CD14-positive monocyte (primary cell): Measurements from ENCODE around the gene CACTIN. TPM values are rescaled to one million over a fixed set of nuclear protein-coding genes. Genes with fewer than 3 reads are reported as not detected.

Source experiments
- DNase-seq, 3 donors: peaks; one replicate each; pipeline ENCODE4 v3.0.0-alpha.2; 2011 to 2022
- H2AFZ ChIP-seq: 2 replicates; pipeline ENCODE4 v1.6.0; 2012; ENCODE audit warnings: mild to moderate bottlenecking, low read depth, low read length, inconsistent platforms; ENCODE audit not compliant: insufficient read depth, poor library complexity, severe bottlenecking
- H3K27ac ChIP-seq, 2 donors: 1 replicate in 1 of 2; 2 replicates in 1 of 2; pipeline ENCODE4 v1.5.1; 2012 to 2013; ENCODE audit warnings: low read length in 2 of 2, control low read depth in 1 of 2, inconsistent platforms in 1 of 2, low read depth in 1 of 2, mild to moderate bottlenecking in 1 of 2
- H3K27me3 ChIP-seq, 2 donors: one replicate each; pipeline versions ENCODE4 v1.6.0 to v1.6.1; 2011 to 2013; ENCODE audit warnings: low read length in 2 of 2; ENCODE audit not compliant: control insufficient read depth in 2 of 2, insufficient read depth in 2 of 2
- H3K36me3 ChIP-seq, 2 donors: replicated peaks in 1 of 2; 1 replicate in 1 of 2; 2 replicates in 1 of 2; pipeline versions ENCODE4 v1.5.1 to v1.6.1; 2012 to 2013; ENCODE audit warnings: low read length in 2 of 2, control low read depth in 1 of 2, inconsistent platforms in 1 of 2, mild to moderate bottlenecking in 1 of 2; ENCODE audit not compliant: insufficient read depth in 2 of 2, control insufficient read depth in 1 of 2
- H3K4me1 ChIP-seq, 2 donors: 1 replicate in 1 of 2; 2 replicates in 1 of 2; pipeline versions ENCODE4 v1.5.1 to v1.6.1; 2012 to 2013; ENCODE audit warnings: low read length in 2 of 2, control low read depth in 1 of 2, inconsistent platforms in 1 of 2, mild to moderate bottlenecking in 1 of 2, moderate library complexity in 1 of 2; ENCODE audit not compliant: insufficient read depth in 2 of 2, control insufficient read depth in 1 of 2
- H3K4me2 ChIP-seq: replicated peaks from 2 replicates; pipeline ENCODE3; 2012; ENCODE audit warnings: low read length, moderate library complexity, mild to moderate bottlenecking; ENCODE audit not compliant: poor library complexity, severe bottlenecking; ENCODE audit errors: extremely low read depth
- H3K4me3 ChIP-seq, 3 experiments: fragments of 200-600 bp in 1 of 3; sonication (generic) in 1 of 3; replicated peaks in 1 of 3; 1 replicate in 2 of 3; 2 replicates in 1 of 3; pipeline ENCODE4 v1.5.1; 2011 to 2013; ENCODE audit warnings: low read length in 3 of 3, mild to moderate bottlenecking in 3 of 3, control low read depth in 2 of 3, low read depth in 2 of 3, inconsistent platforms in 1 of 3, moderate library complexity in 1 of 3
- H3K79me2 ChIP-seq: 2 replicates; pipeline ENCODE4 v1.6.0; 2012; ENCODE audit warnings: mild to moderate bottlenecking, control low read depth, inconsistent platforms, low read length, moderate library complexity; ENCODE audit not compliant: insufficient read depth
- H3K9ac ChIP-seq: 2 replicates; pipeline ENCODE4 v1.6.0; 2017; ENCODE audit warnings: low read length, mild to moderate bottlenecking; ENCODE audit not compliant: insufficient read depth, poor library complexity, severe bottlenecking
- H3K9me3 ChIP-seq, 2 donors: replicated peaks in 1 of 2; 1 replicate in 1 of 2; 2 replicates in 1 of 2; pipeline versions ENCODE4 v1.5.1 to v1.6.1; 2012 to 2013; ENCODE audit warnings: low read length in 2 of 2, control low read depth in 1 of 2; ENCODE audit not compliant: control insufficient read depth in 1 of 2, insufficient read depth in 1 of 2
- H4K20me1 ChIP-seq: 2 replicates; pipeline ENCODE4 v1.6.0; 2012; ENCODE audit warnings: mild to moderate bottlenecking, low read length, control low read depth, moderate library complexity; ENCODE audit not compliant: insufficient read depth
- H3K27ac Mint-ChIP-seq, 7 donors: one replicate each; pipeline ENCODE4 v1.8.0; 2020; ENCODE audit warnings: mild to moderate bottlenecking in 7 of 7, mixed read lengths in 7 of 7, moderate library complexity in 6 of 7, inconsistent platforms in 2 of 7
- H3K27me3 Mint-ChIP-seq, 3 donors: one replicate each; pipeline ENCODE4 v1.8.0; 2021 to 2022; ENCODE audit warnings: low read depth in 3 of 3, mild to moderate bottlenecking in 3 of 3, mixed read lengths in 3 of 3, moderate library complexity in 3 of 3, inconsistent platforms in 1 of 3
- H3K36me3 Mint-ChIP-seq, 2 donors: one replicate each; pipeline ENCODE4 v1.8.0; 2020; ENCODE audit warnings: mixed read lengths in 2 of 2, inconsistent platforms in 1 of 2, mild to moderate bottlenecking in 1 of 2
- H3K4me1 Mint-ChIP-seq: one replicate; pipeline ENCODE4 v1.8.0; 2020; ENCODE audit warnings: mild to moderate bottlenecking, mixed read lengths
- H3K4me3 Mint-ChIP-seq, 2 donors: one replicate each; pipeline ENCODE4 v1.8.0; 2020; ENCODE audit warnings: mild to moderate bottlenecking in 2 of 2, mixed read lengths in 2 of 2, moderate library complexity in 1 of 2
- H3K9me3 Mint-ChIP-seq, 7 donors: one replicate each; pipeline ENCODE4 v1.8.0; 2020 to 2022; ENCODE audit warnings: mixed read lengths in 7 of 7, mild to moderate bottlenecking in 6 of 7, moderate library complexity in 6 of 7, inconsistent platforms in 2 of 7
- WGBS: methylation state at CpG from one replicate; pipeline ENCODE4 v1.1.5; 2013; ENCODE audit warnings: missing lambda C conversion rate; ENCODE audit not compliant: insufficient coverage; 5-methylcytosine and 5-hydroxymethylcytosine counted together
- intact Hi-C, 2 donors: fragments of 100-400 bp; cut with micrococcal nuclease; formaldehyde crosslinking; loops; one replicate each; pipeline versions ENCODE4 v1.15.0 to v1.15.1; 2023
- polyA plus RNA-seq, 3 donors: library from polyadenylated mRNA; depleted of rRNA in 1 of 3; unstranded in 2 of 3; stranded (reverse) in 1 of 3; fragments of 300-500 nt in 2 of 3; fragments of >200 nt in 1 of 3; fragmentation: Illumina TruSeq in 2 of 3; gene quantifications; 1 replicate in 2 of 3; 2 replicates in 1 of 3; pipeline ENCODE4 v1.2.3, GENCODE V29; 2012 to 2021
- TF ChIP-seq, protein P1 (sequence below): fragments of 200-600 bp; IDR thresholded peaks from one replicate; pipeline ENCODE4 v1.8.0; 2022; ENCODE audit warnings: antibody characterized with exemption, mild to moderate bottlenecking

CACTIN gene
- polyA plus RNA-seq, 3 donors = 2.5 to 19.4 (median 3.0) TPM

DNA sequence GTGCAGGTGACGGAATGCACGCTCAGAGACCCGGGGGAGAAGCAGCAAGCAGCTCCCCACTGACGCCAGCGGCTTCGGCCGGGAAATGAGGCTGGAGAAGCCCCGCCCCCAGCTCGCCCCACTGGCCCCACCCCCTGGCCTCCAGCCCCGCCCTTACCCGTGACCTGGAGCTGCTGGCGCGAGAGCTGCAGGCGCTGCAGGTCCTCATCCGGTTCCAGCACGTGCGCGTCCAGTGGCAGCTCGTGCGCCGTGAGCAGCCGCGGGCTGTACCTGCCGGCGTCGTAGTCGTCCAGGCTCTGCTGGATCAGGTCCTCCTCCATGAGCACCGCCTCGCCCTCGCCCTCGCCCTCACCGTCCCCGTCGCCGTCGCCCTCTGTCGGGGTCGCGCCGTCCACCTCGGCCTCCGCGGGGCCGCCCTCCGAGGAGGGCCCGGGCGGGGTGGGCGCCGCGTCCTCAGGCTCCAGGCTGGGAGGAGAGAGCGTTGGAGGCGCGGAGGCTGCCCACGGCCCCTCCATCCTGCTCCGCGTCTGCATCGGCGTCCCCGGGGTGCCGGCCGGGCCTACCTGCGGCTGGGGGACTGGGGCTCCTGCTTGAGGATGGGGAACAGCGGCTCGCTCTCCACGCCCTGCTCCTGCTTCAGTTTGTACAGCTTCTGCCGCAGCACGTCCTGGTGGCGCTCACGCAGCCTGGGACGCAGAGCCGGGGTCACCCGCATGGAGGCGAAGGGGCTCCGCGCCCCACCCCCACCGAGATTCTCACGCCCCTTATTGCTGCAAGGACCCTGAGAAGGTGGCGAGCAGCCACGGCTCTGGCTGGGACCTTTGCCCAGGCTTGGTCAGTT lies 13.5 kb downstream of the CACTIN start:
- Histone ChIP-seq H3K9ac (no peak overlapping the region), H3K4me1 (peaks cover 7 to 11% of the 10 kb centered on the region in 2 donors), H3K36me3 (peaks cover 29 to 35% of the 10 kb centered on the region in 2 donors), H3K27me3 (peaks cover 0 to 3% of the 10 kb centered on the region in 2 donors), H2AFZ (no peak overlapping the region), H3K9me3 (peaks cover 0 to 2% of the 10 kb centered on the region in 2 donors), H3K27ac (no peak overlapping the region), H3K4me3 (no peak overlapping the region), H3K4me2 (no peak overlapping the region), H4K20me1 (no peaks in the 10 kb centered on the region), H3K79me2 (no peaks in the 10 kb centered on the region)
- DNase-seq = no peak
- Mint-ChIP-seq H3K27ac (no peak overlapping the region), H3K4me1 (peaks cover 12% of the 10 kb centered on the region), H3K36me3 (peaks cover 23 to 50% of the 10 kb centered on the region in 2 donors), H3K27me3 (peaks cover 0 to 3% (median 2%) of the 10 kb centered on the region in 3 donors), H3K4me3 (no peak overlapping the region), H3K9me3 (peaks cover 3 to 8% (median 6%) of the 10 kb centered on the region in 7 donors)
- WGBS = 97% methylated on average over 64 of the region's 79 CpGs
- intact Hi-C loops = no loop called here
- TF ChIP-seq, protein P1, sequence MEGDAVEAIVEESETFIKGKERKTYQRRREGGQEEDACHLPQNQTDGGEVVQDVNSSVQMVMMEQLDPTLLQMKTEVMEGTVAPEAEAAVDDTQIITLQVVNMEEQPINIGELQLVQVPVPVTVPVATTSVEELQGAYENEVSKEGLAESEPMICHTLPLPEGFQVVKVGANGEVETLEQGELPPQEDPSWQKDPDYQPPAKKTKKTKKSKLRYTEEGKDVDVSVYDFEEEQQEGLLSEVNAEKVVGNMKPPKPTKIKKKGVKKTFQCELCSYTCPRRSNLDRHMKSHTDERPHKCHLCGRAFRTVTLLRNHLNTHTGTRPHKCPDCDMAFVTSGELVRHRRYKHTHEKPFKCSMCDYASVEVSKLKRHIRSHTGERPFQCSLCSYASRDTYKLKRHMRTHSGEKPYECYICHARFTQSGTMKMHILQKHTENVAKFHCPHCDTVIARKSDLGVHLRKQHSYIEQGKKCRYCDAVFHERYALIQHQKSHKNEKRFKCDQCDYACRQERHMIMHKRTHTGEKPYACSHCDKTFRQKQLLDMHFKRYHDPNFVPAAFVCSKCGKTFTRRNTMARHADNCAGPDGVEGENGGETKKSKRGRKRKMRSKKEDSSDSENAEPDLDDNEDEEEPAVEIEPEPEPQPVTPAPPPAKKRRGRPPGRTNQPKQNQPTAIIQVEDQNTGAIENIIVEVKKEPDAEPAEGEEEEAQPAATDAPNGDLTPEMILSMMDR = no peak

DNA sequence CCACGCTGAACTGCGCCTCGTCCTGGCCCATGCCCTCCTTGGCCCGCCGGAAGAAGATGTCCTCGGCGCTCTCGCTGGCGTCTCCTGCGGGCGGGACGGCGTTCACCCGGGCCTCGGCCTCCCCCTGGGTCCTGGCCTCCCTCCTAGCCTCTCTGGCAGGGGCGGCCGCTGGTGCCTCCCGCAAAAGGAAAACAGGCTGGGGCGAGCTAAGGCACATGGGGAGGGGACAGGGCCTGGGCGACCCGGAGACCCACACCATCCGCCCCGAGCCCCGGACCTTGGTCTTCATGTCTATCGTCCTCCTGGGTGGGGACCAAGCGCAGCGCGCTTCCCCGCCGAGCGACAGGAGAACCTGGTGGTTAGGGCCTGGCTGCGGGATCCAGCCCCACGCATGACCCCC lies 14.3 kb downstream of the CACTIN start:
- no peak for DNase-seq
- WGBS = 99% methylated on average over 30 of the region's 33 CpGs
- Mint-ChIP-seq H3K9me3 (peaks cover 5 to 12% (median 8%) of the 10 kb centered on the region in 7 donors), H3K36me3 (peaks cover 26 to 53% of the 10 kb centered on the region in 2 donors), H3K4me1 (peaks cover 14% of the 10 kb centered on the region), H3K27ac (no peak overlapping the region), H3K27me3 (peaks cover 0 to 11% (median 10%) of the 10 kb centered on the region in 3 donors), H3K4me3 (no peak overlapping the region)
- peaks cover 0 to 5% of the 10 kb centered on the region in 2 donors for H3K9me3 ChIP-seq
- H3K4me1 ChIP-seq = peaks cover 14 to 15% of the 10 kb centered on the region in 2 donors
- peaks cover 29 to 35% of the 10 kb centered on the region in 2 donors for H3K36me3 ChIP-seq
- no peak overlapping the region for H3K4me2 ChIP-seq
- peaks cover 0 to 11% of the 10 kb centered on the region in 2 donors for H3K27me3 ChIP-seq
- H2AFZ ChIP-seq = no peak overlapping the region
- TF ChIP-seq, protein P1 = no peak
- intact Hi-C loops = no loop called here
- H4K20me1 ChIP-seq = no peaks in the 10 kb centered on the region
- no peak overlapping the region for H3K9ac ChIP-seq
- no peak overlapping the region for H3K4me3 ChIP-seq
- no peak overlapping the region for H3K27ac ChIP-seq
- H3K79me2 ChIP-seq = no peaks in the 10 kb centered on the region
